ENCODE data around the gene CEP89. TPM values are rescaled to one million over a fixed set of nuclear protein-coding genes. Genes with fewer than 3 reads are reported as not detected.

CEP89 gene
- total RNA-seq, 1 experiment from 2014 or later: 27.6 TPM

GRCh38 chr19:32829345-32829896, 142.3 kb downstream of the CEP89 start:
- CTCF ChIA-PET: no interaction called here
- ATAC-seq: no peak
- no peaks in the 10 kb centered on the region for H3K9me2 ChIP-seq (ENCODE audit: insufficient read depth)
- H2AFZ ChIP-seq (ENCODE audit: low read depth, low read length, poor library complexity, severe bottlenecking): no peak overlapping the region
- no peaks in the 10 kb centered on the region for H3K36me3 ChIP-seq (ENCODE audit: control insufficient read depth in 1 of 2, insufficient read depth in 2 of 2, low read length in 2 of 2)
- no peaks in the 10 kb centered on the region for H3K79me2 ChIP-seq (ENCODE audit: insufficient read depth, low read length)
- no peak for TF ChIP-seq SIN3A (IDR thresholded peaks at IDR 0.05; ENCODE audit: low read depth)
- no peak for TF ChIP-seq YY1 (IDR thresholded peaks at IDR 0.05; ENCODE audit: extremely low read depth, insufficient replicate concordance, low read depth, low read length)
- TF ChIP-seq EZH2 (IDR thresholded peaks at IDR 0.05): no peak
- no peak for TF ChIP-seq CTCF (IDR thresholded peaks at IDR 0.05 in 2 of 3, conservative IDR thresholded peaks at IDR 0.05 in 1 of 3; ENCODE audit: borderline replicate concordance in 1 of 3, insufficient read depth in 1 of 3, low read depth in 2 of 3, low read length in 2 of 3)
- TF ChIP-seq RAD21 (IDR thresholded peaks at IDR 0.05; ENCODE audit: low read depth): no peak
- TF ChIP-seq, protein P1, sequence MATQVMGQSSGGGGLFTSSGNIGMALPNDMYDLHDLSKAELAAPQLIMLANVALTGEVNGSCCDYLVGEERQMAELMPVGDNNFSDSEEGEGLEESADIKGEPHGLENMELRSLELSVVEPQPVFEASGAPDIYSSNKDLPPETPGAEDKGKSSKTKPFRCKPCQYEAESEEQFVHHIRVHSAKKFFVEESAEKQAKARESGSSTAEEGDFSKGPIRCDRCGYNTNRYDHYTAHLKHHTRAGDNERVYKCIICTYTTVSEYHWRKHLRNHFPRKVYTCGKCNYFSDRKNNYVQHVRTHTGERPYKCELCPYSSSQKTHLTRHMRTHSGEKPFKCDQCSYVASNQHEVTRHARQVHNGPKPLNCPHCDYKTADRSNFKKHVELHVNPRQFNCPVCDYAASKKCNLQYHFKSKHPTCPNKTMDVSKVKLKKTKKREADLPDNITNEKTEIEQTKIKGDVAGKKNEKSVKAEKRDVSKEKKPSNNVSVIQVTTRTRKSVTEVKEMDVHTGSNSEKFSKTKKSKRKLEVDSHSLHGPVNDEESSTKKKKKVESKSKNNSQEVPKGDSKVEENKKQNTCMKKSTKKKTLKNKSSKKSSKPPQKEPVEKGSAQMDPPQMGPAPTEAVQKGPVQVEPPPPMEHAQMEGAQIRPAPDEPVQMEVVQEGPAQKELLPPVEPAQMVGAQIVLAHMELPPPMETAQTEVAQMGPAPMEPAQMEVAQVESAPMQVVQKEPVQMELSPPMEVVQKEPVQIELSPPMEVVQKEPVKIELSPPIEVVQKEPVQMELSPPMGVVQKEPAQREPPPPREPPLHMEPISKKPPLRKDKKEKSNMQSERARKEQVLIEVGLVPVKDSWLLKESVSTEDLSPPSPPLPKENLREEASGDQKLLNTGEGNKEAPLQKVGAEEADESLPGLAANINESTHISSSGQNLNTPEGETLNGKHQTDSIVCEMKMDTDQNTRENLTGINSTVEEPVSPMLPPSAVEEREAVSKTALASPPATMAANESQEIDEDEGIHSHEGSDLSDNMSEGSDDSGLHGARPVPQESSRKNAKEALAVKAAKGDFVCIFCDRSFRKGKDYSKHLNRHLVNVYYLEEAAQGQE (IDR thresholded peaks at IDR 0.05; ENCODE audit: low read depth): no peak
- no peak for TF ChIP-seq JUND (IDR thresholded peaks at IDR 0.05)
- no peak for TF ChIP-seq ZNF274 (IDR thresholded peaks at IDR 0.05; ENCODE audit: low read depth, low read length)
- TF ChIP-seq SP1 (IDR thresholded peaks at IDR 0.05; ENCODE audit: low read depth): no peak
- no peak for TF ChIP-seq EZH2phosphoT487 (IDR thresholded peaks at IDR 0.05; ENCODE audit: borderline replicate concordance)
- no peak for TF ChIP-seq EGR1 (IDR thresholded peaks at IDR 0.05; ENCODE audit: low read depth)
- TF ChIP-seq, protein P2, sequence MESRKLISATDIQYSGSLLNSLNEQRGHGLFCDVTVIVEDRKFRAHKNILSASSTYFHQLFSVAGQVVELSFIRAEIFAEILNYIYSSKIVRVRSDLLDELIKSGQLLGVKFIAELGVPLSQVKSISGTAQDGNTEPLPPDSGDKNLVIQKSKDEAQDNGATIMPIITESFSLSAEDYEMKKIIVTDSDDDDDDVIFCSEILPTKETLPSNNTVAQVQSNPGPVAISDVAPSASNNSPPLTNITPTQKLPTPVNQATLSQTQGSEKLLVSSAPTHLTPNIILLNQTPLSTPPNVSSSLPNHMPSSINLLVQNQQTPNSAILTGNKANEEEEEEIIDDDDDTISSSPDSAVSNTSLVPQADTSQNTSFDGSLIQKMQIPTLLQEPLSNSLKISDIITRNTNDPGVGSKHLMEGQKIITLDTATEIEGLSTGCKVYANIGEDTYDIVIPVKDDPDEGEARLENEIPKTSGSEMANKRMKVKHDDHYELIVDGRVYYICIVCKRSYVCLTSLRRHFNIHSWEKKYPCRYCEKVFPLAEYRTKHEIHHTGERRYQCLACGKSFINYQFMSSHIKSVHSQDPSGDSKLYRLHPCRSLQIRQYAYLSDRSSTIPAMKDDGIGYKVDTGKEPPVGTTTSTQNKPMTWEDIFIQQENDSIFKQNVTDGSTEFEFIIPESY (IDR thresholded peaks at IDR 0.05; ENCODE audit: extremely low read depth, insufficient replicate concordance, low read length): no peak
- TF ChIP-seq CEBPB (IDR thresholded peaks at IDR 0.05; ENCODE audit: low read depth): no peak
- TF ChIP-seq ATF3 (IDR thresholded peaks at IDR 0.05): no peak
- TF ChIP-seq SRF (IDR thresholded peaks at IDR 0.05; ENCODE audit: low read depth): no peak
- no peak for TF ChIP-seq FOSL1 (IDR thresholded peaks at IDR 0.05; ENCODE audit: low read depth)
- TF ChIP-seq MAX (IDR thresholded peaks at IDR 0.05): no peak
- H3K4me3 ChIP-seq (replicated peaks in 1 of 2; ENCODE audit: low read depth in 1 of 2, low read length in 2 of 2): no peak overlapping the region
- no peaks in the 10 kb centered on the region for H3K9me3 ChIP-seq (ENCODE audit: control insufficient read depth in 1 of 2, insufficient read depth in 1 of 2, low read depth in 1 of 2, low read length in 2 of 2)
- intact Hi-C loops (cut with micrococcal nuclease): no loop called here
- no peak overlapping the region for H3K4me2 ChIP-seq (ENCODE audit: low read length)
- H3K27me3 ChIP-seq (ENCODE audit: insufficient read depth, low read length): no peaks in the 10 kb centered on the region
- POLR2A ChIA-PET: no interaction called here
- RAD21 ChIA-PET (ENCODE audit: low non-redundant PET in 1 of 2, low total read pairs in 2 of 2, uncharacterized antibody in 2 of 2, unreplicated experiment in 2 of 2): no interaction called here
- no peak overlapping the region for H3K9ac ChIP-seq (ENCODE audit: low read length)
- 0 out of 4 replicates have a peak, but pooled peaks cover 0 to 2% of the 10 kb centered on the region in 2 experiments for H3K4me1 ChIP-seq (ENCODE audit: control insufficient read depth in 1 of 2, insufficient read depth in 2 of 2, low read length in 2 of 2)
- no peaks in the 10 kb centered on the region for H4K20me1 ChIP-seq (ENCODE audit: insufficient read depth)
- H3K27ac ChIP-seq (ENCODE audit: low read depth, low read length): no peak overlapping the region
- no peak for DNase-seq (ENCODE audit: low read depth, low spot score)
- BruUV-seq (replicated peaks): no TSS peak

Data from HCT116 (cell line).